Ovary (tissue), 9 donors: ENCODE measurements around the gene CRYGN. TPM values are rescaled to one million over a fixed set of nuclear protein-coding genes. Genes with fewer than 3 reads are reported as not detected.

Source experiments
- DNase-seq, 5 donors: peaks; one replicate each; pipeline ENCODE4 v3.0.0-alpha.2; 2019 to 2020
- H3K27ac ChIP-seq, 2 donors: fragments of 200-600 bp; one replicate each; pipeline versions ENCODE4 v1.5.1 to v1.8.0; 2019 to 2022
- H3K27me3 ChIP-seq: fragments of 200-600 bp; one replicate; pipeline ENCODE4 v1.8.0; 2022
- H3K36me3 ChIP-seq: fragments of 200-600 bp; sonication (generic); one replicate; pipeline ENCODE4 v1.5.1; 2019
- H3K4me1 ChIP-seq: one replicate; pipeline ENCODE4 v1.8.1; 2013; ENCODE audit warnings: mild to moderate bottlenecking, moderate library complexity; ENCODE audit not compliant: insufficient read depth
- H3K4me3 ChIP-seq: fragments of 200-600 bp; sonication (generic); one replicate; pipeline ENCODE4 v1.5.1; 2017
- H3K9me3 ChIP-seq, 2 donors: fragments of 200-600 bp in 1 of 2; sonication (generic) in 1 of 2; one replicate each; pipeline versions ENCODE4 v1.5.1 to v1.8.1; 2013 to 2019; ENCODE audit warnings: mild to moderate bottlenecking in 1 of 2, moderate library complexity in 1 of 2
- CTCF ChIP-seq, 3 donors: fragments of 450-650 bp in 2 of 3; fragments of 200-600 bp in 1 of 3; IDR thresholded peaks; one replicate each; pipeline versions ENCODE4 v1.5.1 to v1.8.0; 2016 to 2022; ENCODE audit warnings: antibody characterized with exemption in 3 of 3, mild to moderate bottlenecking in 1 of 3
- EP300 ChIP-seq: sonication (generic); formaldehyde crosslinking; IDR thresholded peaks from one replicate; pipeline ENCODE4 v1.6.1; 2017; ENCODE audit warnings: antibody characterized with exemption
- POLR2A ChIP-seq: fragments of 450-650 bp; IDR thresholded peaks from one replicate; pipeline ENCODE4 v1.6.1; 2017; ENCODE audit warnings: antibody characterized with exemption, mild to moderate bottlenecking, moderate library complexity
- WGBS, 3 donors: extraction: QIAGEN DNeasy Blood & Tissue Kit in 1 of 3; methylation state at CpG; one replicate each; pipeline versions ENCODE4 v1.1.5 to v1.1.7; 2013 to 2017; 5-methylcytosine and 5-hydroxymethylcytosine counted together
- intact Hi-C, 4 donors: fragments of 100-400 bp; cut with DNase I; formaldehyde crosslinking; loops; one replicate each; pipeline versions ENCODE4 v1.11.0 to v1.15.1; 2022 to 2023
- polyA plus RNA-seq, 2 donors: library from polyadenylated mRNA; stranded (reverse); fragments of 200-250 nt in 1 of 2; fragments of 350-450 nt in 1 of 2; fragmentation: Illumina TruSeq in 1 of 2; extraction: RNeasy Lipid Tissue Mini Kit (QIAGEN cat#74804) in 1 of 2; gene quantifications; one replicate each; pipeline ENCODE4 v1.2.3, GENCODE V29; 2013 to 2014
- total RNA-seq, 7 donors: library from RNA; depleted of rRNA in 2 of 7; stranded (reverse); fragments of >200 nt in 2 of 7; fragmentation: NEBNext Ultra II Directional in 3 of 7; extraction: Animal tissue kit (Norgen Biotek cat#: 25700) in 3 of 7; gene quantifications; one replicate each; pipeline versions ENCODE4 v1.1.0 to v1.2.4, GENCODE V29; 2016 to 2023
- donor health status: DM: no; HTN: no; CAD: no; lungs with moderate emphysema.
- donor health status: DM: no; HTN: no; CAD: no.
- donor health status: Bipolar disorder and iron deficiency.
- donor health status: DM: yes; HTN: yes; CAD: no.
- donor health status: DM: no; HTN: no; CAD: no.
- donor health status: DM: yes; HTN: yes; CAD: no.

Gene CRYGN
- total and polyA plus RNA-seq, 9 donors, result 0.24 to 2.3 (median 0.67) TPM; not detected in 2

- intact Hi-C loops, result no loop called here
- Histone ChIP-seq H3K27me3 (no peaks in the 10 kb centered on the region), H3K36me3 (no peaks in the 10 kb centered on the region), H3K9me3 (no peaks in the 10 kb centered on the region), H3K27ac (no peak overlapping the region), H3K4me1 (no peaks in the 10 kb centered on the region), H3K4me3 (no peak overlapping the region)
- 91 to 96% (median 93%) methylated on average over 3 of the region's 3 CpGs for WGBS, 3 donors
- no peak for DNase-seq
- TF ChIP-seq CTCF (IDR thresholded peaks at IDR 0.05) (no peak), POLR2A (no peak), EP300 (no peak)
These were observed 46.1 kb upstream of the CRYGN start for GRCh38 chr7:151486074-151486473.

- no peaks in the 10 kb centered on the region for H3K4me1 ChIP-seq
- TF ChIP-seq POLR2A, result no peak
- no peak for TF ChIP-seq CTCF (IDR thresholded peaks at IDR 0.05)
- no peak for TF ChIP-seq EP300
- no peak overlapping the region for H3K4me3 ChIP-seq
- H3K9me3 ChIP-seq, result no peaks in the 10 kb centered on the region
- no peak for DNase-seq
- 50 to 79% (median 65%) methylated on average over 7 of the region's 7 CpGs for WGBS, 3 donors
- H3K27ac ChIP-seq, result no peak overlapping the region
- H3K36me3 ChIP-seq, result no peaks in the 10 kb centered on the region
- no peaks in the 10 kb centered on the region for H3K27me3 ChIP-seq
- intact Hi-C loops, result loop anchor here in 1 of 4 donors (2.0 kb wide), 1 partner anchor 14 kb away; no protein-coding TSS in a partner anchor
These were observed 45.2 kb upstream of the CRYGN start for GRCh38 chr7:151484971-151485707.

DNA sequence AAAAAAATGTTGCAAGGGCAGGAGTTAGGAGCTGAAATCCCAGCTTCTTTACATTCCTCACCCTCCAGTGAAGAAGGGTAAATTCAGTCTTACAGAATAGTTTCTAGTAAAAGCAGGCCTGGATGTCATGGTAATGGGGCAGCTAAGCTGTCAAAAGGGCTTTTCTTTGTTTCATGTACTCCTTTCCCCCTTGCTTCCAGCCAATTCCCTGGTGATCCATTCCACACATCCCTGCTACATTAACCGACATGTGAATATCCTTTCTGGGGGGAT, 43.7 kb upstream of the CRYGN start:
- Histone ChIP-seq H3K27me3 (no peaks in the 10 kb centered on the region), H3K36me3 (no peaks in the 10 kb centered on the region), H3K27ac (no peak overlapping the region), H3K4me3 (no peak overlapping the region), H3K9me3 (no peaks in the 10 kb centered on the region), H3K4me1 (no peaks in the 10 kb centered on the region)
- WGBS, 3 donors, result 91 to 100% (median 100%) methylated on average over 1 of the region's 1 CpG
- TF ChIP-seq CTCF (IDR thresholded peaks at IDR 0.05) (no peak), POLR2A (no peak), EP300 (no peak)
- DNase-seq, result no peak
- intact Hi-C loops, result no loop called here

DNA sequence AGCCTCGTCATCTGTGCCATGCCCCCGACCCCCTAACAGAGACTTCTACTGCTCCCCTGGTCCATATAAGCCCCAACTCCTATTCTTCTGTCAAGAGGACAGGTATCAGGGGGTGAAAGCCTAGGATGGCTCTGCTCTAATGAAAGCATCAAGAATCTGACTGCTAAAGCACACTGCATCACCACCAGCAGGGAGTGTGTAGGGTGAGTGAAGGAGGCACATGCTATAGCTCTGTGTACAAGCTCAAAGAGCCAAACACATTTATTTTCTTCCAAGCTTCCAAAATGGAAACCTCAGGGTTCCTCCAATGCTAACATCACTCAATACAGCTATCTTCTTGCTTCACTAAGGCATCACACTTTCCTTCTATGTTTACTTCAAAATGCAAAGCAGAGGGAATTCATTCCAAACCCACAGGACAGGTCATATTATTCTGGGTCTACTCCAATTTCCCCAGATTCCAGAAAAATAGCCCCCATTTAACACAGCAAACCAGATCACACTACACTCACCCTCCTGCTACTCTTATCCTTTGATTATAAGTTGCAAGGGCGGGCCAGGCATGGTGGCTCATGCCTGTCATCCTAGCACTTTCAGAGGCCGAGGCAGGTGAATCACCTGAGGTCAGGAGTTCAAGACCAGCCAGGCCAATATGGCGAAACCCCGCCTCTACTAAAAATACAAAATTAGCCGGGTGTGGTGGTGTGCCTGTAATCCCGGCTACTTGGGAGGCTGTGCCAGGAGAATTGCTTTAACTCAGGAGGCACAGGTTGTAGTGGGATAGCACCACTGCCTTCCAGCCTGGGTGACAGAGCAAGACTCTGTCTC, 43.2 kb upstream of the CRYGN start:
- TF ChIP-seq POLR2A (no peak), EP300 (no peak), CTCF (IDR thresholded peaks at IDR 0.05) (no peak)
- Histone ChIP-seq H3K4me1 (no peaks in the 10 kb centered on the region), H3K27ac (no peak overlapping the region), H3K4me3 (no peak overlapping the region), H3K9me3 (no peaks in the 10 kb centered on the region), H3K27me3 (no peaks in the 10 kb centered on the region), H3K36me3 (no peaks in the 10 kb centered on the region)
- intact Hi-C loops, result no loop called here
- WGBS, 3 donors, result 92 to 96% (median 94%) methylated on average over 8 of the region's 8 CpGs
- no peak for DNase-seq
